ENCODE data around the gene UBAC2. TPM values are rescaled to one million over a fixed set of nuclear protein-coding genes. Genes with fewer than 3 reads are reported as not detected.

The UBAC2 gene
- total RNA-seq, 1 experiment from 2014 or later: 45.8 TPM

DNA sequence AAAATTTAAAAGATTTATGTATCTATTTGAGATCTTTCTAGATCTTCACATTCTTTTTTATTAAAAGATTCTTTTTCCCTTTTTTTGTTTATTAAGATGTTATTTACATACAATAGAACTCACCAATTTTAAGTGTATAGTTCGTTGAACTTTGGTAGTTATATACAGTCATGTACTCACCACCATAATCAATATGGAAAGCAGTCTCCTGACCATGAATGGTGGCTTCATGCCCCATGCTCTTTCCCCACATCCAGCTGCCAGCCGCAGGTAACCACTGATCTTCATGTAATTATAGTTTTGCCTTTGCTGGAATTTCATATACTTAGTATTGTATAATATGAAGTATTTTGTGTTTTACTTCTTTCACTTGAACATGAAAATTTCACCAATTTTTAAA lies 127.1 kb downstream of the UBAC2 start:
- H3K4me1 ChIP-seq (ENCODE audit: insufficient read depth, low read length, poor library complexity, severe bottlenecking): no peaks in the 10 kb centered on the region
- H3K36me3 ChIP-seq (ENCODE audit: insufficient read depth, low read length, poor library complexity, severe bottlenecking): no peaks in the 10 kb centered on the region
- H3K9me3 ChIP-seq (ENCODE audit: low read depth, low read length, poor library complexity, severe bottlenecking): no peaks in the 10 kb centered on the region
- intact Hi-C loops (cut with micrococcal nuclease; ENCODE audit: unreplicated experiment): no loop called here
- ChIA-PET CTCF (no interaction called here), POLR2A (ENCODE audit: low non-redundant PET) (no interaction called here)
- no peak for TF ChIP-seq EZH2 (IDR thresholded peaks at IDR 0.05; ENCODE audit: borderline replicate concordance, low read depth, low read length, poor library complexity, severe bottlenecking)
- TF ChIP-seq, protein P1, sequence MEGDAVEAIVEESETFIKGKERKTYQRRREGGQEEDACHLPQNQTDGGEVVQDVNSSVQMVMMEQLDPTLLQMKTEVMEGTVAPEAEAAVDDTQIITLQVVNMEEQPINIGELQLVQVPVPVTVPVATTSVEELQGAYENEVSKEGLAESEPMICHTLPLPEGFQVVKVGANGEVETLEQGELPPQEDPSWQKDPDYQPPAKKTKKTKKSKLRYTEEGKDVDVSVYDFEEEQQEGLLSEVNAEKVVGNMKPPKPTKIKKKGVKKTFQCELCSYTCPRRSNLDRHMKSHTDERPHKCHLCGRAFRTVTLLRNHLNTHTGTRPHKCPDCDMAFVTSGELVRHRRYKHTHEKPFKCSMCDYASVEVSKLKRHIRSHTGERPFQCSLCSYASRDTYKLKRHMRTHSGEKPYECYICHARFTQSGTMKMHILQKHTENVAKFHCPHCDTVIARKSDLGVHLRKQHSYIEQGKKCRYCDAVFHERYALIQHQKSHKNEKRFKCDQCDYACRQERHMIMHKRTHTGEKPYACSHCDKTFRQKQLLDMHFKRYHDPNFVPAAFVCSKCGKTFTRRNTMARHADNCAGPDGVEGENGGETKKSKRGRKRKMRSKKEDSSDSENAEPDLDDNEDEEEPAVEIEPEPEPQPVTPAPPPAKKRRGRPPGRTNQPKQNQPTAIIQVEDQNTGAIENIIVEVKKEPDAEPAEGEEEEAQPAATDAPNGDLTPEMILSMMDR (conservative IDR thresholded peaks at IDR 0.05; ENCODE audit: low read depth, low read length): no peak
- BruUV-seq (replicated peaks): no TSS peak
- no peak overlapping the region for H3K4me3 ChIP-seq (ENCODE audit: low read depth, low read length, poor library complexity, severe bottlenecking)
- H3K27ac ChIP-seq (ENCODE audit: low read depth, low read length, poor library complexity, severe bottlenecking): no peak overlapping the region
- H3K27me3 ChIP-seq (replicated peaks; ENCODE audit: insufficient read depth, low read depth, low read length, poor library complexity): no peaks in the 10 kb centered on the region
- no peak for DNase-seq (ENCODE audit: low spot score)

GRCh38 chr13:99329477-99329876 lies 128.8 kb downstream of the UBAC2 start:
- no peak for DNase-seq (ENCODE audit: low spot score)
- H3K9me3 ChIP-seq (ENCODE audit: low read depth, low read length, poor library complexity, severe bottlenecking): no peaks in the 10 kb centered on the region
- H3K27me3 ChIP-seq (replicated peaks; ENCODE audit: insufficient read depth, low read depth, low read length, poor library complexity): no peaks in the 10 kb centered on the region
- intact Hi-C loops (cut with micrococcal nuclease; ENCODE audit: unreplicated experiment): no loop called here
- CTCF ChIA-PET: interaction anchor here (0.6 kb wide), 1 partner anchor 101 kb away, joined by 3 read pairs; no protein-coding TSS in a partner anchor
- H3K36me3 ChIP-seq (ENCODE audit: insufficient read depth, low read length, poor library complexity, severe bottlenecking): no peaks in the 10 kb centered on the region
- TF ChIP-seq, protein P1 (conservative IDR thresholded peaks at IDR 0.05; ENCODE audit: low read depth, low read length): no peak
- no peak for TF ChIP-seq EZH2 (IDR thresholded peaks at IDR 0.05; ENCODE audit: borderline replicate concordance, low read depth, low read length, poor library complexity, severe bottlenecking)
- H3K27ac ChIP-seq (ENCODE audit: low read depth, low read length, poor library complexity, severe bottlenecking): no peak overlapping the region
- POLR2A ChIA-PET (ENCODE audit: low non-redundant PET): no interaction called here
- H3K4me1 ChIP-seq (ENCODE audit: insufficient read depth, low read length, poor library complexity, severe bottlenecking): no peaks in the 10 kb centered on the region
- H3K4me3 ChIP-seq (ENCODE audit: low read depth, low read length, poor library complexity, severe bottlenecking): no peak overlapping the region
- BruUV-seq (replicated peaks): no TSS peak

DNA sequence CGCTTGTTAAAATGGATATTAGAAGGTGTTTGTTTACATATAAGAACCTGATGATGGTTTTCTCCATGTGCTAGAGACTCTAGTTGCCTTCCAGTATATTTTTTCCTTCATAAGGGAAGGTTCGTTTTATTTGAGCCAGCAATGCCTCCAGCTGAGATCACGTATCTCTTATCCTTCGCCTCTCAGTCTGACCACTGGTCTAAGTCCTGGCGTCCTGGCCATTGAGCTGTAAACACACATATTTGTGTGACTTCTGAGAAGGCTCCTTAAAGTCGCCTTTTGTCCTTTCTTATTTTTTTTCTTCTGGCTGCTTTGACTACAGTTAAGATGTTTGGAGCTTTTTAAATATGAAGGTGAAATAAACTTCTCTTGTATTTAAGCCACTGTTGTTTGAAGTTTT lies 130.3 kb downstream of the UBAC2 start:
- Histone ChIP-seq H3K9me3 (ENCODE audit: low read depth, low read length, poor library complexity, severe bottlenecking) (no peaks in the 10 kb centered on the region), H3K4me3 (ENCODE audit: low read depth, low read length, poor library complexity, severe bottlenecking) (no peak overlapping the region), H3K27ac (ENCODE audit: low read depth, low read length, poor library complexity, severe bottlenecking) (no peak overlapping the region), H3K4me1 (ENCODE audit: insufficient read depth, low read length, poor library complexity, severe bottlenecking) (no peaks in the 10 kb centered on the region), H3K27me3 (replicated peaks; ENCODE audit: insufficient read depth, low read depth, low read length, poor library complexity) (no peaks in the 10 kb centered on the region), H3K36me3 (ENCODE audit: insufficient read depth, low read length, poor library complexity, severe bottlenecking) (no peaks in the 10 kb centered on the region)
- intact Hi-C loops (cut with micrococcal nuclease; ENCODE audit: unreplicated experiment): no loop called here
- no peak for TF ChIP-seq EZH2 (IDR thresholded peaks at IDR 0.05; ENCODE audit: borderline replicate concordance, low read depth, low read length, poor library complexity, severe bottlenecking)
- TF ChIP-seq, protein P1 (conservative IDR thresholded peaks at IDR 0.05; ENCODE audit: low read depth, low read length): no peak
- no peak for DNase-seq (ENCODE audit: low spot score)
- POLR2A ChIA-PET (ENCODE audit: low non-redundant PET): no interaction called here
- no TSS peak for BruUV-seq (replicated peaks)
- CTCF ChIA-PET: no interaction called here
